Caco-2 (cell line): ENCODE measurements around the gene TRIM59. TPM values are rescaled to one million over a fixed set of nuclear protein-coding genes. Genes with fewer than 3 reads are reported as not detected.

Experiments used
- BruUV-seq: library from RNA; stranded (reverse); fragments of 400-500 nt; replicated peaks from 2 replicates; lab custom pipeline; 2021; lab: Mats Ljungman, UMichigan
- CTCF ChIA-PET: fragments of 300-600 bp; sonication (Branson Sonifier 250); formaldehyde crosslinking; loops from one replicate; lab custom pipeline; 2022; ENCODE audit warnings: antibody characterized with exemption; lab: Charles Lee
- POLR2A ChIA-PET: fragments of 300-600 bp; sonication (Branson Sonifier 250); formaldehyde crosslinking; loops from one replicate; lab custom pipeline; 2022; ENCODE audit warnings: antibody characterized with exemption; lab: Charles Lee
- DNase-seq, 2 experiments: peaks; one replicate each; pipeline versions ENCODE4 v3.0.0 to v3.0.0-alpha.2; 2020 to 2022
- H3K27me3 ChIP-seq: replicated peaks from 2 replicates; pipeline ENCODE4 v1.6.0; 2011; ENCODE audit warnings: low read length; ENCODE audit not compliant: control insufficient read depth, insufficient read depth
- H3K36me3 ChIP-seq: 2 replicates; pipeline ENCODE4 v1.5.1; 2011; ENCODE audit warnings: low read length; ENCODE audit not compliant: control insufficient read depth, insufficient read depth
- H3K4me1 ChIP-seq: fragments of 250-450 bp; sonication (Bioruptor Pico); 2 replicates; pipeline ENCODE4 v1.5.1; 2020; ENCODE audit warnings: mild to moderate bottlenecking
- H3K4me3 ChIP-seq: 2 replicates; pipeline ENCODE4 v1.5.1; 2011; ENCODE audit warnings: low read depth, mild to moderate bottlenecking, control low read depth, low read length
- H3K9me3 ChIP-seq: fragments of 250-450 bp; sonication (Bioruptor Pico); 2 replicates; pipeline ENCODE4 v1.5.1; 2020; ENCODE audit warnings: mild to moderate bottlenecking, moderate library complexity
- H3K27ac Mint-ChIP-seq: one replicate; pipeline ENCODE4 v1.8.0; 2022; ENCODE audit warnings: mixed read lengths; ENCODE audit not compliant: unreplicated experiment
- H3K27me3 Mint-ChIP-seq: one replicate; pipeline ENCODE4 v1.8.0; 2022; ENCODE audit warnings: mixed read lengths; ENCODE audit not compliant: insufficient read depth, unreplicated experiment
- H3K36me3 Mint-ChIP-seq: one replicate; pipeline ENCODE4 v1.8.0; 2022; ENCODE audit warnings: mild to moderate bottlenecking, mixed read lengths; ENCODE audit not compliant: insufficient read depth, unreplicated experiment
- H3K4me1 Mint-ChIP-seq: one replicate; pipeline ENCODE4 v1.8.0; 2022; ENCODE audit warnings: low read depth, mixed read lengths; ENCODE audit not compliant: unreplicated experiment
- H3K4me3 Mint-ChIP-seq: one replicate; pipeline ENCODE4 v1.8.0; 2022; ENCODE audit warnings: mild to moderate bottlenecking, moderate library complexity, mixed read lengths; ENCODE audit not compliant: unreplicated experiment
- H3K9me3 Mint-ChIP-seq: one replicate; pipeline ENCODE4 v1.8.0; 2022; ENCODE audit warnings: mixed read lengths; ENCODE audit not compliant: unreplicated experiment
- intact Hi-C: fragments of 100-400 bp; cut with micrococcal nuclease; formaldehyde crosslinking; loops from one replicate; pipeline ENCODE4 v1.10.0; 2022; ENCODE audit not compliant: unreplicated experiment
- total RNA-seq: library from RNA; stranded (reverse); gene quantifications from 2 replicates; pipeline ENCODE4 v1.2.3, GENCODE V29; 2022
- TF ChIP-seq, protein P1 (sequence below), 2 experiments: fragments of 200-600 bp in 1 of 2; IDR thresholded peaks; 1 replicate in 1 of 2; 2 replicates in 1 of 2; pipeline versions ENCODE4 v1.5.1 to v1.8.0; 2011 to 2022; ENCODE audit warnings: antibody characterized with exemption in 1 of 2, control low read depth in 1 of 2, inconsistent platforms in 1 of 2, low read depth in 1 of 2, low read length in 1 of 2, mild to moderate bottlenecking in 1 of 2, moderate library complexity in 1 of 2; ENCODE audit not compliant: insufficient read depth in 1 of 2, severe bottlenecking in 1 of 2, unreplicated experiment in 1 of 2

The TRIM59 gene
- total RNA-seq, 1 experiment from 2014 or later: 4.5 TPM

DNA sequence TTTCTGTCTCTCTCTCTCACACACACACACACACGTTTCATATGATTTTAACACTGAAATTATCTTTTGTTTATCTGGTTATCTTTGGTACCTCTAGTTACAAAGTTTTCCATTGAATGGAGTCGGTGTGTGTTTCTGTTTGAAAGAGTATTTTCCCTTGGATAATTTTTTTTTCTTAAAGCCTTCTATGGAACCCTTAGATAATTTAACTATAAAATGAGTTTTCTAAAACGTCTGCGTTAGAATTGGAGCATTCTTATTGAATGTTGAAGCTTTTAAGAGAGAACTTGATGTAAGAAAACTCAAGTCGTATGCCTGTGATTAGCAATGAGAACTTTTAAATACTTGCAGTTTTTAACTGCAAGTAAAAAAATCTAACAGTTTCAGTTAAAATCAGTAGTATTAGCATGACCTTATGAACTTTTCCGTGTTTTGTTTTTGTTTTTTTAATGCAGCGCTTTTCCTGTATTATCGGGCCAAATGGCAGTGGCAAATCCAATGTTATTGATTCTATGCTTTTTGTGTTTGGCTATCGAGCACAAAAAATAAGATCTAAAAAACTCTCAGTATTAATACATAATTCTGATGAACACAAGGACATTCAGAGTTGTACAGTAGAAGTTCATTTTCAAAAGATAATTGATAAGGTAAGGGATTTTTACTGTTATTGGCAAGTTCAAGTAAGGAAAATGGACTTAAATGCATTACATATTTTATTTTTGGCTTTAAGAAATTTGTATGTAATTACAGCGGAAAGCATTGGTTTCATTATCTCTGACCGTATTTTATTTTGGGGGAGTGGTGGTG is 47.2 kb downstream of the TRIM59 start:
- ChIA-PET CTCF (interaction anchor here (0.7 kb wide), 1 partner anchor 1132 kb away, joined by 9 read pairs; no protein-coding TSS in a partner anchor), POLR2A (no interaction called here)
- peaks cover 59% of the 10 kb centered on the region for H3K36me3 Mint-ChIP-seq
- intact Hi-C loops: no loop called here
- TF ChIP-seq, protein P1, sequence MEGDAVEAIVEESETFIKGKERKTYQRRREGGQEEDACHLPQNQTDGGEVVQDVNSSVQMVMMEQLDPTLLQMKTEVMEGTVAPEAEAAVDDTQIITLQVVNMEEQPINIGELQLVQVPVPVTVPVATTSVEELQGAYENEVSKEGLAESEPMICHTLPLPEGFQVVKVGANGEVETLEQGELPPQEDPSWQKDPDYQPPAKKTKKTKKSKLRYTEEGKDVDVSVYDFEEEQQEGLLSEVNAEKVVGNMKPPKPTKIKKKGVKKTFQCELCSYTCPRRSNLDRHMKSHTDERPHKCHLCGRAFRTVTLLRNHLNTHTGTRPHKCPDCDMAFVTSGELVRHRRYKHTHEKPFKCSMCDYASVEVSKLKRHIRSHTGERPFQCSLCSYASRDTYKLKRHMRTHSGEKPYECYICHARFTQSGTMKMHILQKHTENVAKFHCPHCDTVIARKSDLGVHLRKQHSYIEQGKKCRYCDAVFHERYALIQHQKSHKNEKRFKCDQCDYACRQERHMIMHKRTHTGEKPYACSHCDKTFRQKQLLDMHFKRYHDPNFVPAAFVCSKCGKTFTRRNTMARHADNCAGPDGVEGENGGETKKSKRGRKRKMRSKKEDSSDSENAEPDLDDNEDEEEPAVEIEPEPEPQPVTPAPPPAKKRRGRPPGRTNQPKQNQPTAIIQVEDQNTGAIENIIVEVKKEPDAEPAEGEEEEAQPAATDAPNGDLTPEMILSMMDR (IDR thresholded peaks at IDR 0.05; ENCODE audit: insufficient read depth in 1 of 2, low read depth in 1 of 2, low read length in 1 of 2, severe bottlenecking in 1 of 2, unreplicated experiment in 1 of 2): no peak
- Histone ChIP-seq H3K4me3 (no peak overlapping the region; the same call in none of the 2 replicates), H3K9me3 (no peaks in the 10 kb centered on the region), H3K27me3 (no peaks in the 10 kb centered on the region), H3K36me3 (no peaks in the 10 kb centered on the region), H3K4me1 (peaks cover 10% of the 10 kb centered on the region)
- no peaks in the 10 kb centered on the region for H3K9me3 Mint-ChIP-seq
- H3K27me3 Mint-ChIP-seq: no peaks in the 10 kb centered on the region
- H3K4me1 Mint-ChIP-seq: peaks cover under 1% of the 10 kb centered on the region
- DNase-seq: no peak
- H3K27ac Mint-ChIP-seq: peak overlapping the region; percentile 99
- H3K4me3 Mint-ChIP-seq: peak overlapping the region; percentile 97
- no TSS peak for BruUV-seq

DNA sequence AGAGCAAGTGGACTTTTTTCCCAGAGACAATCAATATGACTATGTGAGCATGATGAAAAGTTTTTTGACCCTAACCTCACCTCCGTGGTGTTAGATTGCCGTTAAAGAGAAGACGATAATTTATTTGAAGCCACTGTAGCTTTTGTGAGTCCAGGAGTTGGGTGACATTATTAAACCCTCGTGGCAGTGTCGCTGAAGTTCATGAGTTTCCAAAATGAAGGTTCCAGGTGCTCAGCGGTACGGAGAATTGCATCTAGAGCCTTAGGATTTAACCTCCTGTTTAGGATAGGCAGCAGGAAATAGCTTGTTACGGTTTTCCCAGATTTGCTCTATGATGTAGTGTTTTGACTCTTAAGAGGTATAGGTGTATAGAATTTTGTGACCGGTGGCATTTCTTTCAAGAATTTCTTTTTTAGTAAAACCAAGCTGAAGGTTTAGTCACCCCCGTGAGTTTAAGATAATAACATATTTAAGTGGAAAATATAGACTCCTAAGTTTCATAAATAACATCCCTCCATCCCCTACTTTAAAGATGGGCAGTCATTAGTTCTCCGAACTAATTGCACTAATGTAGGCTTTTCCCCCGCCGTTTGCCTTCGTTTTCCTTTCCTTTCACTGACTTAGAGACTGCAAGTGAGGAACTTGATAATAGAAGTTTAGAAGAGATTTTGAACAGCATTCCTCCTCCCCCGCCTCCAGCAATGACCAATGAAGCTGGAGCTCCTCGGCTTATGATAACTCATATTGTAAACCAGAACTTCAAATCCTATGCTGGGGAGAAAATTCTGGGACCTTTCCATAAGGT is 48.1 kb downstream of the TRIM59 start:
- TF ChIP-seq, protein P1 (IDR thresholded peaks at IDR 0.05; ENCODE audit: insufficient read depth in 1 of 2, low read depth in 1 of 2, low read length in 1 of 2, severe bottlenecking in 1 of 2, unreplicated experiment in 1 of 2): no peak
- peak in 1 of 2 experiments; percentile 17 for DNase-seq
- peaks cover 59% of the 10 kb centered on the region for H3K36me3 Mint-ChIP-seq
- Histone ChIP-seq H3K27me3 (no peaks in the 10 kb centered on the region), H3K36me3 (no peaks in the 10 kb centered on the region), H3K4me1 (peaks cover 10% of the 10 kb centered on the region), H3K4me3 (peak overlapping the region; percentile 96), H3K9me3 (no peaks in the 10 kb centered on the region)
- CTCF ChIA-PET: interaction anchor here (0.7 kb wide), 1 partner anchor 1131 kb away, joined by 9 read pairs; no protein-coding TSS in a partner anchor
- peak overlapping the region; percentile 97 for H3K4me3 Mint-ChIP-seq
- no TSS peak for BruUV-seq
- peaks cover 6% of the 10 kb centered on the region for H3K4me1 Mint-ChIP-seq
- H3K27ac Mint-ChIP-seq: peak overlapping the region; percentile 99
- H3K27me3 Mint-ChIP-seq: no peaks in the 10 kb centered on the region
- no peaks in the 10 kb centered on the region for H3K9me3 Mint-ChIP-seq
- POLR2A ChIA-PET: no interaction called here
- intact Hi-C loops: no loop called here

DNA sequence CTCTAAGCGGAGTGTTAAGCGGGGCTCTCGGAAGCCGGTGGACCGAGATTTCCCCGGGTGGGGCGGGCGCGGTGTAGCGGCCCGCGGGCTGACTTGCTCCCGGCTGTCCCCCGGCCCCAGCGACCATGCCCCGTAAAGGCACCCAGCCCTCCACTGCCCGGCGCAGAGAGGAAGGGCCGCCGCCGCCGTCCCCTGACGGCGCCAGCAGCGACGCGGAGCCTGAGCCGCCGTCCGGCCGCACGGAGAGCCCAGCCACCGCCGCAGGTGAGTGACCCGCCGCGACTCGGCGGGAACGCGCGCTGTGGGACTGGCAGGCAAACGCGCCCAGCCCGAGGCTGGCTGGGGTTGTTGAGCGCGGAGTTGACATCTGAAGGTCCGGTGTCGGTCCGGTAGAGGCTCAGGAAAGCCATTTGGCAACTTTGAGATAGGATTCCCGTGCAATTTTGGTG is 48.9 kb downstream of the TRIM59 start:
- CTCF ChIA-PET: no interaction called here
- H3K9me3 ChIP-seq: no peaks in the 10 kb centered on the region
- POLR2A ChIA-PET: no interaction called here
- BruUV-seq: no TSS peak
- no peaks in the 10 kb centered on the region for H3K27me3 Mint-ChIP-seq
- H3K36me3 ChIP-seq: no peaks in the 10 kb centered on the region
- H3K27ac Mint-ChIP-seq: peak overlapping the region; percentile 99
- H3K4me3 Mint-ChIP-seq: peak overlapping the region; percentile 97
- H3K4me1 ChIP-seq: peaks cover 10% of the 10 kb centered on the region
- peak overlapping the region; percentile 96 for H3K4me3 ChIP-seq
- peaks cover 52% of the 10 kb centered on the region for H3K36me3 Mint-ChIP-seq
- H3K4me1 Mint-ChIP-seq: peaks cover 6% of the 10 kb centered on the region
- H3K9me3 Mint-ChIP-seq: no peaks in the 10 kb centered on the region
- TF ChIP-seq, protein P1 (IDR thresholded peaks at IDR 0.05; ENCODE audit: insufficient read depth in 1 of 2, low read depth in 1 of 2, low read length in 1 of 2, severe bottlenecking in 1 of 2, unreplicated experiment in 1 of 2): no peak
- H3K27me3 ChIP-seq: no peaks in the 10 kb centered on the region
- intact Hi-C loops: no loop called here
- peak in 1 of 2 experiments; percentile 46 for DNase-seq
